Mucosa of stomach (tissue), 1 donor: ENCODE data around the gene ME3.

Experiments
- H3K27me3 ChIP-seq: one replicate; pipeline ENCODE4 v1.7.0; 2013; ENCODE audit warnings: mild to moderate bottlenecking, low read length; ENCODE audit not compliant: control insufficient read depth, insufficient read depth
- H3K36me3 ChIP-seq: one replicate; pipeline ENCODE4 v1.7.0; 2013; ENCODE audit warnings: low read length; ENCODE audit not compliant: control insufficient read depth, insufficient read depth
- H3K4me1 ChIP-seq: one replicate; pipeline ENCODE4 v1.7.0; 2013; ENCODE audit warnings: mild to moderate bottlenecking, low read length; ENCODE audit not compliant: control insufficient read depth, insufficient read depth
- H3K4me3 ChIP-seq: one replicate; pipeline ENCODE4 v1.7.0; 2013; ENCODE audit warnings: low read length
- H3K9ac ChIP-seq: one replicate; pipeline ENCODE4 v1.7.0; 2013; ENCODE audit warnings: mild to moderate bottlenecking, low read length, moderate library complexity
- H3K9me3 ChIP-seq: one replicate; pipeline ENCODE4 v1.7.0; 2013; ENCODE audit warnings: mild to moderate bottlenecking, low read length, moderate library complexity; ENCODE audit not compliant: control insufficient read depth
- donor health status: Pancreatic carcinoma.

Gene ME3

GRCh38 chr11:86510097-86510496, 162.3 kb downstream of the ME3 start:
- Histone ChIP-seq H3K9me3 (no peaks in the 10 kb centered on the region), H3K9ac (no peak overlapping the region), H3K36me3 (no peaks in the 10 kb centered on the region), H3K4me1 (peaks cover 63% of the 10 kb centered on the region), H3K4me3 (no peak overlapping the region), H3K27me3 (no peaks in the 10 kb centered on the region)

GRCh38 chr11:86509588-86509974, 162.8 kb downstream of the ME3 start:
- Histone ChIP-seq H3K9me3 (no peaks in the 10 kb centered on the region), H3K36me3 (no peaks in the 10 kb centered on the region), H3K27me3 (no peaks in the 10 kb centered on the region), H3K4me1 (peaks cover 63% of the 10 kb centered on the region), H3K4me3 (no peak overlapping the region), H3K9ac (no peak overlapping the region)

- Histone ChIP-seq H3K36me3 (no peaks in the 10 kb centered on the region), H3K9me3 (no peaks in the 10 kb centered on the region), H3K4me1 (peaks cover 63% of the 10 kb centered on the region), H3K27me3 (no peaks in the 10 kb centered on the region), H3K4me3 (no peak overlapping the region), H3K9ac (no peak overlapping the region)
Observed at GRCh38 chr11:86508604-86509587, 163.5 kb downstream of the ME3 start.

- H3K36me3 ChIP-seq = no peaks in the 10 kb centered on the region
- H3K9me3 ChIP-seq = no peaks in the 10 kb centered on the region
- H3K27me3 ChIP-seq = no peaks in the 10 kb centered on the region
- H3K9ac ChIP-seq = no peak overlapping the region
- H3K4me3 ChIP-seq = no peak overlapping the region
- H3K4me1 ChIP-seq = peaks cover 48% of the 10 kb centered on the region
Observed at GRCh38 chr11:86507249-86507845, 165.1 kb downstream of the ME3 start.

DNA sequence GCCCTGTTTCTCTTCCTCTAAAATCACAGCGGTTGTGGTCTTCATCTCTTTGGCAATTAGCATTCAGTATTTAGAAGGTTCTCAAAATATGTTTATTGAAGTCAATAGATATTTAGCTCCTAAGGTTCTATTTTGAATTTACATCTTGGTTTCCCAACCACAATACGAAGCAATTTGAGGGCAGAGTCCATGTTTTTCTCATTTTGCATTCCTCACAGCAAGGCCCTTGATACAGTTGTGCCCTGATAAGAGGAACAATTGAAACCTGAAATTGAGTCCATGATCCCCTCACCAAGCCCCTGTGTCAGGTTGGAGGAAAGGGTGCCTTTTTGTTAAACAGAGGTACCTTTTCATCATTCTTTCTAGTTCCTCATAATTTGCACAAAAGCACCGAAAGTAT, 166.2 kb downstream of the ME3 start:
- Histone ChIP-seq H3K9me3 (no peaks in the 10 kb centered on the region), H3K36me3 (no peaks in the 10 kb centered on the region), H3K9ac (no peak overlapping the region), H3K4me1 (peaks cover 37% of the 10 kb centered on the region), H3K27me3 (no peaks in the 10 kb centered on the region), H3K4me3 (no peak overlapping the region)

- H3K4me3 ChIP-seq = no peak overlapping the region
- no peaks in the 10 kb centered on the region for H3K27me3 ChIP-seq
- no peak overlapping the region for H3K9ac ChIP-seq
- H3K9me3 ChIP-seq = no peaks in the 10 kb centered on the region
- H3K4me1 ChIP-seq = peaks cover 29% of the 10 kb centered on the region
- H3K36me3 ChIP-seq = no peaks in the 10 kb centered on the region
Observed at GRCh38 chr11:86503131-86503530, 169.3 kb downstream of the ME3 start.

DNA sequence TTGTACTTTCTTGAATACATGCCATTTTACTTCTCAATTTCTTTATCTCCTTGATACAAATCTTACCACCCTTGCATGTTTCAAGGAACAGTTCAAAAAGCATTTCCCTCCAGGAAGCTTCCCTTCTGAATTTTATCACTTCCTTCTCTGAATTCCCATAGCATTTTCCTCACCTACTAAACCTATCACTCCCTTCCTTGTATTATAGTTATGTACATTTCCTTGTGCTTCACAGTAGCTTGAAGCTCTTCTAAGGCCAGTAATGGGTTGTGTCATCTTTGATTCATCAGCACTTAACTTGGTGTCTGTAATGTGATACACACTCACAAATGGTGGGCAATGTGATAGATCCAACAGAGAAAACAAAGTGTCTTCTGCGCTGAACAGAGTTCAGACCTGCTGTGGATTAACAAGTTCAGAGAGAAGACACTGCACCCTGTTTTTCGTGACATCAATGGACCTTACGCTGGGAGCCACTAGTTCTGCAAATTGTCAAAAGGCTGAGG, 170.2 kb downstream of the ME3 start:
- H3K36me3 ChIP-seq = no peaks in the 10 kb centered on the region
- no peak overlapping the region for H3K9ac ChIP-seq
- no peak overlapping the region for H3K4me3 ChIP-seq
- no peaks in the 10 kb centered on the region for H3K9me3 ChIP-seq
- no peaks in the 10 kb centered on the region for H3K27me3 ChIP-seq
- peaks cover 21% of the 10 kb centered on the region for H3K4me1 ChIP-seq

- Histone ChIP-seq H3K9ac (no peak overlapping the region), H3K36me3 (no peaks in the 10 kb centered on the region), H3K4me3 (no peak overlapping the region), H3K27me3 (no peaks in the 10 kb centered on the region), H3K4me1 (peaks cover 20% of the 10 kb centered on the region), H3K9me3 (no peaks in the 10 kb centered on the region)
Observed at GRCh38 chr11:86500500-86501140, 171.8 kb downstream of the ME3 start.

DNA sequence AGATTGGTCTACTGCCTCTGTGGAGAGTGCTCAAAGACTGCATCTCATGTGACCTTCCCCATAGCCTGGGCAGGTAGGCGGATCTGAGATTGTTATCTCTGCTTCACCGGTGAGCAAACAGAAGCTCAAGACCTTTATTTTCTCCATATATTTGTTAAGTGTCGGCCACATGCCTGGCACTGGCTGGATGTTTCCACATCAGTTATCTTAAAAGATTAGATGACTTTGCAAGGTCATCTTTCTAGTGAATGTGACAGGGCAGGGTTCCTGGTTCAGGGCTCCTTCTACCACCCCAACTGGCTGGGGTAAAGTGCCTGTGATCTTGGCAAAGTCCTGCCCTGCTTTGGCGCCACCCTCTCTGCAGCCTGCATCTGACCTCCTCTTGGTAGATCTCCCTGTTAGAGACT, 172.7 kb downstream of the ME3 start:
- no peaks in the 10 kb centered on the region for H3K27me3 ChIP-seq
- no peak overlapping the region for H3K4me3 ChIP-seq
- no peaks in the 10 kb centered on the region for H3K9me3 ChIP-seq
- peaks cover 20% of the 10 kb centered on the region for H3K4me1 ChIP-seq
- no peak overlapping the region for H3K9ac ChIP-seq
- no peaks in the 10 kb centered on the region for H3K36me3 ChIP-seq

DNA sequence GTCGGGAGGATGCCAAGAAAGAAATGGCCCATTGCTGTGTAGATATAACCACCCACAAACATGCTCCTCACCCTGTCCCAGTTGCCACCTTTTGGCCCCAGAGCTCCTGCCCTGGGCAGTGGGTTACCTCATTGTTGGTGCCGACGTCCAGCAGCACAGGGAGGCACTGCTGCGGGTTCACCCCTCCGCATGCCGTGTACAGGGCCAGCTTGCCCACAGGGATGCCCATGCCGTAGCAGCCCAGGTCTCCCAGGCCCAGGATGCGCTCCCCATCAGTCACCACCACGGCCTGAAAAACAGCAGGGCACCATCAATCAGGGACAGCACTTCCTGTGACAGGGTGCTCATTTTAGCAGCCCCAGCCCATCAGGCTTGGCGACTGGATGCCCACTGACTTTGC, 174.6 kb downstream of the ME3 start:
- no peaks in the 10 kb centered on the region for H3K27me3 ChIP-seq
- no peak overlapping the region for H3K4me3 ChIP-seq
- no peak overlapping the region for H3K9ac ChIP-seq
- H3K9me3 ChIP-seq = no peaks in the 10 kb centered on the region
- peaks cover 20% of the 10 kb centered on the region for H3K4me1 ChIP-seq
- H3K36me3 ChIP-seq = no peaks in the 10 kb centered on the region

- Histone ChIP-seq H3K9ac (no peak overlapping the region), H3K36me3 (no peaks in the 10 kb centered on the region), H3K27me3 (no peaks in the 10 kb centered on the region), H3K9me3 (no peaks in the 10 kb centered on the region), H3K4me1 (peaks cover 20% of the 10 kb centered on the region), H3K4me3 (no peak overlapping the region)
Observed at GRCh38 chr11:86497310-86497709, 175.1 kb downstream of the ME3 start.

DNA sequence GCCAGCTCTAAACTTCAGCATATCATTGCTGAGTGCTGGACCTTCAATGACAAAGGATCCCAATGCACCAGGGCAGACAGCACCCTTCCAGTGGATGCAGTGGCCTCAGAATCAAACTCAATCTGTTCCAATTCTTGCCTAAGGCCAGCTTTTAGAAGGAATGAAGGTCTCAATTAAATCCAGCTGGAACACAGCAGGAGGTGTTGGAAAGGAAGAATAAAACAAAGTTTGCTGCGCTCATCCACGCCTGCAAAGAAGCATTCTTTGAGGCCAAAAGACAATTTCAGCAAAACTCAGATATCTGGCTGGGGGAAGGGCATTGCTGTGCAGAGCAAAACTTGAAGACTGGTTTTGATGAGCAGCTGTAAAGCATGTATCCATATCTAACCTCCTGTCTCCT, 177.1 kb downstream of the ME3 start:
- Histone ChIP-seq H3K4me1 (peaks cover 16% of the 10 kb centered on the region), H3K9me3 (no peaks in the 10 kb centered on the region), H3K9ac (no peak overlapping the region), H3K27me3 (no peaks in the 10 kb centered on the region), H3K36me3 (no peaks in the 10 kb centered on the region), H3K4me3 (no peak overlapping the region)
